Thoracic aorta endothelial cell (primary cell): ENCODE results near the gene VSIR. TPM values are rescaled to one million over a fixed set of nuclear protein-coding genes. Genes with fewer than 3 reads are reported as not detected.

Experiments
- small RNA-seq: library from RNA; depleted of rRNA; stranded (forward); fragments of <200 nt; gene quantifications from one replicate; pipeline ENCODE3, GENCODE V24; 2012
- total RNA-seq: library from RNA; depleted of rRNA; stranded (reverse); fragments of >200 nt; gene quantifications from 2 replicates; pipeline ENCODE4 v1.2.3, GENCODE V29; 2012

Gene VSIR
- 3.5 and 12.6 TPM in 2 replicates for total RNA-seq

GRCh38 chr10:71773221-71773971, at the start of gene VSIR:
Gene VSIR (minus strand): TSS chr10:71773520. CDS start chr10:71773439, 81 bp downstream.

GRCh38 chr10:71719464-71720201, 53.7 kb downstream of the VSIR start, which contains the start of gene C10orf105:
Gene C10orf105 (minus strand): TSS chr10:71719778. CDS start chr10:71716337, 3,441 bp downstream.

Small RNAs within 50 kb of the gene (small RNA-seq; reads per million reads assigned to genes)
- gene MIR7152 = not detected

Other genes starting within 250 kb of the VSIR start
- 0.07 TPM in 1 of 2 replicates, not detected in the other for gene C10orf105, start 53.7 kb downstream of the VSIR start, total RNA-seq
- 430 and 603 TPM in 2 replicates for gene PSAP, start 77.7 kb upstream of the VSIR start, total RNA-seq
- gene CHST3, start 190.9 kb upstream of the VSIR start, total RNA-seq = 14.2 and 17.2 TPM in 2 replicates